HCT116 (cell line): ENCODE data around the gene IL1R2.

Source experiments
- EGR1 ChIP-seq: IDR thresholded peaks from 2 replicates; pipeline ENCODE4 v1.6.1; 2012; ENCODE audit warnings: low read depth
- ELF1 ChIP-seq: IDR thresholded peaks from 2 replicates; pipeline ENCODE4 v1.6.1; 2012; ENCODE audit warnings: low read depth, borderline replicate concordance
- EZH2 ChIP-seq: fragments of 200-600 bp; sonication (generic); IDR thresholded peaks from 2 replicates; pipeline ENCODE4 v1.6.1; 2017; ENCODE audit warnings: antibody characterized with exemption, mixed run types
- FOSL1 ChIP-seq: IDR thresholded peaks from 2 replicates; pipeline ENCODE4 v1.6.1; 2012; ENCODE audit warnings: low read depth
- MAX ChIP-seq: IDR thresholded peaks from 2 replicates; pipeline ENCODE4 v1.6.1; 2012
- POLR2A ChIP-seq: IDR thresholded peaks from 2 replicates; pipeline ENCODE4 v1.7.0; 2011; ENCODE audit warnings: borderline replicate concordance; ENCODE audit not compliant: insufficient read depth, insufficient read length; ENCODE audit errors: extremely low read depth
- POLR2AphosphoS5 ChIP-seq: IDR thresholded peaks from 2 replicates; pipeline ENCODE4 v1.6.1; 2011; ENCODE audit warnings: mild to moderate bottlenecking, low read depth, low read length, moderate library complexity
- RAD21 ChIP-seq: IDR thresholded peaks from 2 replicates; pipeline ENCODE4 v1.6.1; 2012; ENCODE audit warnings: low read depth, mild to moderate bottlenecking
- TCF7L2 ChIP-seq: IDR thresholded peaks from 2 replicates; pipeline ENCODE4 v1.7.0; 2011; ENCODE audit warnings: borderline replicate concordance, inconsistent platforms; ENCODE audit not compliant: insufficient read depth, insufficient read length; ENCODE audit errors: extremely low read depth
- ZNF274 ChIP-seq: fragments of 200-500 bp; sonication (Bioruptor generic); IDR thresholded peaks from 2 replicates; pipeline ENCODE4 v1.6.1; 2014; ENCODE audit warnings: mild to moderate bottlenecking, low read depth, low read length, inconsistent platforms
- TF ChIP-seq, protein P1 (sequence below), 3 experiments: fragments of 200-600 bp in 1 of 3; sonication (generic) in 1 of 3; IDR thresholded peaks in 2 of 3; conservative IDR thresholded peaks in 1 of 3; 2 replicates each; pipeline ENCODE4 v1.5.1; 2012 to 2017; ENCODE audit warnings: low read depth in 2 of 3, low read length in 2 of 3, antibody characterized with exemption in 1 of 3, borderline replicate concordance in 1 of 3, control low read depth in 1 of 3, mild to moderate bottlenecking in 1 of 3, mixed read lengths in 1 of 3, mixed run types in 1 of 3, moderate library complexity in 1 of 3; ENCODE audit not compliant: insufficient read depth in 1 of 3

- TF ChIP-seq EGR1 (no peak), RAD21 (no peak), ZNF274 (no peak), POLR2AphosphoS5 (no peak), TCF7L2 (no peak), EZH2 (no peak), ELF1 (no peak), POLR2A (no peak), FOSL1 (no peak), MAX (no peak)
- TF ChIP-seq, protein P1, sequence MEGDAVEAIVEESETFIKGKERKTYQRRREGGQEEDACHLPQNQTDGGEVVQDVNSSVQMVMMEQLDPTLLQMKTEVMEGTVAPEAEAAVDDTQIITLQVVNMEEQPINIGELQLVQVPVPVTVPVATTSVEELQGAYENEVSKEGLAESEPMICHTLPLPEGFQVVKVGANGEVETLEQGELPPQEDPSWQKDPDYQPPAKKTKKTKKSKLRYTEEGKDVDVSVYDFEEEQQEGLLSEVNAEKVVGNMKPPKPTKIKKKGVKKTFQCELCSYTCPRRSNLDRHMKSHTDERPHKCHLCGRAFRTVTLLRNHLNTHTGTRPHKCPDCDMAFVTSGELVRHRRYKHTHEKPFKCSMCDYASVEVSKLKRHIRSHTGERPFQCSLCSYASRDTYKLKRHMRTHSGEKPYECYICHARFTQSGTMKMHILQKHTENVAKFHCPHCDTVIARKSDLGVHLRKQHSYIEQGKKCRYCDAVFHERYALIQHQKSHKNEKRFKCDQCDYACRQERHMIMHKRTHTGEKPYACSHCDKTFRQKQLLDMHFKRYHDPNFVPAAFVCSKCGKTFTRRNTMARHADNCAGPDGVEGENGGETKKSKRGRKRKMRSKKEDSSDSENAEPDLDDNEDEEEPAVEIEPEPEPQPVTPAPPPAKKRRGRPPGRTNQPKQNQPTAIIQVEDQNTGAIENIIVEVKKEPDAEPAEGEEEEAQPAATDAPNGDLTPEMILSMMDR (IDR thresholded peaks at IDR 0.05 in 2 of 3, conservative IDR thresholded peaks at IDR 0.05 in 1 of 3; ENCODE audit: borderline replicate concordance in 1 of 3, insufficient read depth in 1 of 3, low read depth in 2 of 3, low read length in 2 of 3) = no peak
Measured at GRCh38 chr2:101980368-101980767, 11.4 kb upstream of the IL1R2 start.
